Stimulated activated CD8-positive, alpha-beta memory T cell treated with anti-CD3 and anti-CD28 coated beads, Interleukin-7, amount 100 ng/mL, for 4 hours (primary cell): ENCODE data around the gene ACADSB.
A peak's percentile ranks its signal among the peaks of the same experiment; 100 is the strongest.

Experiments used
- DNase-seq, 2 donors: peaks; one replicate each; pipeline ENCODE4 v3.0.0-alpha.2; 2020; ENCODE audit warnings: low read depth in 2 of 2

The ACADSB gene

DNA sequence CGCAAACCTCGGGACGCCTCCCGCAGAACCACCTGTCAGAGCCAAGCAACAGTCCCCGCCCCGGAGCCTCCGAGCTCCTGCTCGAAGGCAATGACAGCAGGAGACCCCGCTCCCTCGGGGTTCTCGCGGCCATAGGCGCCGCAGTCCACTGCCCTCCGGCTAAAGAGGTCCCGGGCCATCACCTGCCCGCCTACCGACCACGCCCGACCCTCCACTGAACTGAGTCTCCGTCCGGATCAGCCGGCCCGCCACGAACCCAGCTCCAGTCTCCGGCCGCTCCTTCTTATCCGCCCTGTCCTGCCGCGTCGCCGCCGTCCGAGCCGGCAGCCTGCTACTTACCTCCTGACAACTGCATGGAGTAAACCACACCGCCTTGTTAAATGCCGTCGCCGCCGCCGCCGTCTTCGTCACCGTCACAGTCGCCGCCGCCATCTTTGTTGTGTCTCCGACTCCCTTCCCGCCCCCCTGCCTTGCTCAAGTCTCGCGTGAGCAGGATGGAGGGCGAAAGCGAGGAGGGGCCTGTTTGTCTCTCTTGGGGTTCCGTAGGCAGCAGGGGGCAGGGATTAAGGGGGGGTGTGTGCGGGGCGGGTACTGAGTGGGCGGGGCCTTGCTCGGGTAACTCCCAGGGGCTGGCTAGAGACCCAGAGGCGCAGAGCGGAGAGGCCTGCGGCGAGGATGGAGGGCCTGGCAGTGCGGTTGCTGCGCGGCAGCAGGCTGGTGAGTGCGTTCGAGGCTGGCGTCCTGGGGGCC lies at the start of gene ACADSB, which contains the start of gene IKZF5:
Gene ACADSB, plus strand, starts transcription at position 652 of the 750 bp plus-strand sequence. Its CDS starts 24 bp downstream, at position 676.
Gene IKZF5, minus strand, starts transcription at position 441 of the 750 bp plus-strand sequence. CDS start 10,170 bp downstream, outside the sequence.
- DNase-seq, result peak; percentile 94 to 97

DNA sequence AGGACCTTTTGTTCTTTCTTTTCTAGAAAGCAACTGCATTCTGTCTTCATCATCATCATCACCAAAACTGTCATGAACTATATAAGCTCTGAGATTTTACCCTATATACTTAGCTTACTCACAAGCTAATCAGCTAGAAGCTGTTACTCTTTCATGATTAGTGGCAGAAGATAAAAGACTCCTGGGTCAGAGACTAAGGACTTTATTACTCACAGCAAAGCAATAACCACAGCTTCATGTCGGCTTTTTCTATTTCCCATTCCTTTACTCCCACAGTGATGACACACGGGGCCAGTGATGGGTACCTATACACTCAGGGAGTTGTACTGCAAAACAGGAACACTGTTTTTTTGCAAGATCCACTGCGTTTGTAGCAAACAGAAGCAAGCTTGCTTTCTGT lies 46.4 kb upstream of the ACADSB start:
- no peak for DNase-seq

- DNase-seq, result no peak
These were observed 41.9 kb upstream of the ACADSB start for GRCh38 chr10:122966879-122967278.

DNA sequence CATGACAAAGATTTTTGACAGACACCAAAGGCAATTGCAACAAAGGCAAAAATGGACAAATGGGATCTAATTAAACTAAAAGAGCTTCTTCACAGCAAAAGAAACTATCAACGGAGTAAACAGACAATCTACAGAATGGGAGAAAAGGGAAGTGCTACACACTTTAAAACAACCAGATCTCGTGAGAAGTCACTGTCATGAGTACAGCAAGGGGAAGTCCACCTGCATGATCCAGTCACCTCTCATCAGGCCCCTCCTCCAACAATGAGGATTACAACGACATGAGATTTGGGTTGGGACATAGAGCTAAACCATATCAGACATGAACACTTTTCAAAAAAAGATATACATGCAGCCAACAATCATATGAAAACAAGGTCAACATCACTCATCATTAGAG lies 40.1 kb upstream of the ACADSB start:
- DNase-seq, result no peak

GRCh38 chr10:122974023-122974422 lies 34.8 kb upstream of the ACADSB start:
- DNase-seq, result no peak

GRCh38 chr10:122974543-122975064 lies 34.2 kb upstream of the ACADSB start:
- no peak for DNase-seq

- peak; percentile 78 to 84 for DNase-seq
These were observed 28.4 kb upstream of the ACADSB start, which contains the start of gene PSTK for GRCh38 chr10:122980209-122981065. Gene PSTK, plus strand, starts transcription at chr10:122980401. Its CDS starts 79 bp downstream, at chr10:122980480.

GRCh38 chr10:122981066-122981464 lies 27.7 kb upstream of the ACADSB start:
- no peak for DNase-seq

- DNase-seq, result no peak
These were observed 24.9 kb upstream of the ACADSB start for GRCh38 chr10:122983898-122984297.

GRCh38 chr10:122984708-122985107 lies 24.1 kb upstream of the ACADSB start:
- DNase-seq, result no peak

DNA sequence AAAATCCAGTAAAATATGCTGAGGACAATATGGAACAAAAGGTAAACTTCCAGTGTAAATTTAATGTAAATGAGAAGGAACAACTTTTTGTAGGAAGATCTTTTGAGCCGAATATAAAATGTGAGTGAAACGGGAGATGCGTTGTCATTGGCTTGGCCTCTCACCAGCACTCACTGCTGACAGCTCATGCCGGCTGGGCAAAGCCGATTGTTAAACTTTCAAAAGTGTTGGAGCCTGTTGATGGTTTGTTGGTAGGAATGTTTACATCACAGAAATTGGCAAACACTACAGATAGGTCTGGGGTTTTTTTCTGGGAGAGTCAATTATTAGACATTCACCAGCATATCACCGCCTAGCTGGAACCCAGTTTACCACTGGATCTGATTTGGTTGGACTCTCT lies 22.5 kb upstream of the ACADSB start:
- DNase-seq, result no peak

GRCh38 chr10:122988501-122988900 lies 20.3 kb upstream of the ACADSB start:
- DNase-seq, result no peak

- no peak for DNase-seq
These were observed 18.5 kb upstream of the ACADSB start for GRCh38 chr10:122990278-122990677.

GRCh38 chr10:122992031-122992585 lies 16.7 kb upstream of the ACADSB start:
- DNase-seq, result no peak

GRCh38 chr10:122993797-122994336 lies 14.9 kb upstream of the ACADSB start:
- no peak for DNase-seq

- DNase-seq, result no peak
These were observed 12.9 kb upstream of the ACADSB start for GRCh38 chr10:122995936-122996335.

GRCh38 chr10:122997864-122998263 lies 10.9 kb upstream of the ACADSB start:
- no peak for DNase-seq

DNA sequence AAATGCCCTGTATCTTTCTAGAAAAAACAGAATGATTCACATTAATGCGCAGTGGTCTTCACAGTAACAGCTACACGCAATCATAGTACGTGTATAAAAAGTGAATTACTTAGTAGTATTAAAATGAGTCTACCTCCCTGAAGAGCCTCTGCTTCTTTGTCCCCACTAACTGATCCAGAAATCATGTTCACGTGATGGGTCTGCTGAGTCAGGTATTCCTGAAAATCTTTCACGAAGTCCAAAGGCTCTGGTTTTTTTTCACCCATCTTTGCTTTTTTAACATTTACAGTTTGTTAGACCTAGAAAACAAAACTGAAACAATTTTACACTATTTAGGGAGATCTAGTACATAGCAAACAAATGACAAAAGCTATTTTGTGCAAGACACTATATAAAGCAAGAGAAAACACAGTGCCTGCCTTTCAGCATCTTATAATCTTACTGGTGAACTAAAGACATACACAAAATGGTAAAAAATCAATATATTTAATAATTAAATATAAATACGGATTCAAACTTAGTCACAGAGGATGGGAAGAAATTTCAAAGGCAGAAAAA lies 10.4 kb upstream of the ACADSB start:
- no peak for DNase-seq

DNA sequence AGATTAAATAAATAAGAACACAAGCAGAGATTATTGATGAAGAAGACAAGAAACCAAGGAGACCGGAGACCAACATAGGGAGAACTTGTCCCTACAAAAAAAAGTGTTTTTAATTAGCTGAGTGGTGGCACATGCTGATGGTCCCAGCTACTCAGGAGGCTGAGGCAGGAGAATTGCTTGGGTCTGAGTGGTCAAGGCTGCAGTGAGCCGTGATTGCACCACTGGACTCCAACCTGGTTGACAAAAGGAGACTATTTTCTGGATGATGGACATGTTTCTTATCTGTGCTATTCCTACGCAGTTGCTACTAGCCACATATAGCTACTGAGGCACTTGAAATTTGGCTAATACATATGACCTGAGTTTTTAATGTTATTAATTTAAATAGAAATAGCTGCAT lies 9.9 kb upstream of the ACADSB start:
- DNase-seq, result no peak

GRCh38 chr10:122999347-122999746 lies 9.5 kb upstream of the ACADSB start:
- DNase-seq, result no peak

DNA sequence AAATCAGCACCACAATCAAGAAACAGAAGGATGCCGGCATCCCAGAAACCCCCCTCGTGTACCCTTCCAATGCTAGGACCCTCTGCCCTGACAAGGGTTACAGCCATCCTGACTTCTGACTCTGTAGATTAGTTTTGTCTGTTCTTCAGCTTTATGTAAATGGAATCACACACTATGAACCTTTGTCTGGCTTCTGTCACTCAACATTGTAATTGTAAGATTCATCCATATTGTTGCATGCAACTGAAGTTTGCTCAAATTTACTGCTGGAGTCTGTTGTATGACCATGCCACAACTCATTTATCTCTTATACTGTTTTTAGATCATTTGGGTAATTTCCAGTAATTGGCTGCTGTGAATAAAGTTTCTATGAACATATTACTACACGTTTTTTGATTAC lies 8.7 kb upstream of the ACADSB start:
- DNase-seq, result no peak

DNA sequence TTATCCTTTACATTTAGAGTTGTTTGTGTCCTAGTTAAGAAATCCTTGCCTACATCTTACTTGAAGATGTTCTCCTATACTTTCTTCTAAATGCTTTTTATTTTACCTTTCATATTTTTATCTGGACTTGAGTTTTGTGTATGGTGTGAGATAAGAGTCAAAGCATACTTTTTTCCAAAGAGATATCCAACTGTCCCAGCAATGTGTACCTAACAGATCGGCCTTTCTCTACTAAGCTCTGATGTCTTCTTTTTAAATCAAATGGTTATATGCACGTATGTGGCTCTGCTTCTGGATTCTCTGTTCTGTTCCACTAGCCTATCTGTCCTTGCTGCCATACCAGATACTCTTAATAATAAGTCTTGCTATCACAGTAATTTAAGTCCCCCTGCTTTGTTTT lies 7.4 kb upstream of the ACADSB start:
- DNase-seq, result no peak
